Epithelial cell of esophagus (primary cell): Measurements from ENCODE around the gene MYO7B.

Experiments used
- DNase-seq: peaks from one replicate; pipeline ENCODE4 v3.0.0; 2010; ENCODE audit warnings: low read depth
- H3K4me3 ChIP-seq: 2 replicates; pipeline ENCODE4 v1.5.1; 2011; ENCODE audit warnings: mild to moderate bottlenecking, low read length, control low read depth
- TF ChIP-seq, protein P1 (sequence below): IDR thresholded peaks from 2 replicates; pipeline ENCODE4 v1.5.1; 2011; ENCODE audit warnings: low read depth, mild to moderate bottlenecking, low read length, control low read depth, inconsistent platforms; ENCODE audit not compliant: insufficient read depth; ENCODE audit errors: missing control alignments

The MYO7B gene

GRCh38 chr2:127572841-127573240 is 37.4 kb downstream of the MYO7B start:
- H3K4me3 ChIP-seq: no peak overlapping the region
- TF ChIP-seq, protein P1, sequence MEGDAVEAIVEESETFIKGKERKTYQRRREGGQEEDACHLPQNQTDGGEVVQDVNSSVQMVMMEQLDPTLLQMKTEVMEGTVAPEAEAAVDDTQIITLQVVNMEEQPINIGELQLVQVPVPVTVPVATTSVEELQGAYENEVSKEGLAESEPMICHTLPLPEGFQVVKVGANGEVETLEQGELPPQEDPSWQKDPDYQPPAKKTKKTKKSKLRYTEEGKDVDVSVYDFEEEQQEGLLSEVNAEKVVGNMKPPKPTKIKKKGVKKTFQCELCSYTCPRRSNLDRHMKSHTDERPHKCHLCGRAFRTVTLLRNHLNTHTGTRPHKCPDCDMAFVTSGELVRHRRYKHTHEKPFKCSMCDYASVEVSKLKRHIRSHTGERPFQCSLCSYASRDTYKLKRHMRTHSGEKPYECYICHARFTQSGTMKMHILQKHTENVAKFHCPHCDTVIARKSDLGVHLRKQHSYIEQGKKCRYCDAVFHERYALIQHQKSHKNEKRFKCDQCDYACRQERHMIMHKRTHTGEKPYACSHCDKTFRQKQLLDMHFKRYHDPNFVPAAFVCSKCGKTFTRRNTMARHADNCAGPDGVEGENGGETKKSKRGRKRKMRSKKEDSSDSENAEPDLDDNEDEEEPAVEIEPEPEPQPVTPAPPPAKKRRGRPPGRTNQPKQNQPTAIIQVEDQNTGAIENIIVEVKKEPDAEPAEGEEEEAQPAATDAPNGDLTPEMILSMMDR: no peak
- no peak for DNase-seq

DNA sequence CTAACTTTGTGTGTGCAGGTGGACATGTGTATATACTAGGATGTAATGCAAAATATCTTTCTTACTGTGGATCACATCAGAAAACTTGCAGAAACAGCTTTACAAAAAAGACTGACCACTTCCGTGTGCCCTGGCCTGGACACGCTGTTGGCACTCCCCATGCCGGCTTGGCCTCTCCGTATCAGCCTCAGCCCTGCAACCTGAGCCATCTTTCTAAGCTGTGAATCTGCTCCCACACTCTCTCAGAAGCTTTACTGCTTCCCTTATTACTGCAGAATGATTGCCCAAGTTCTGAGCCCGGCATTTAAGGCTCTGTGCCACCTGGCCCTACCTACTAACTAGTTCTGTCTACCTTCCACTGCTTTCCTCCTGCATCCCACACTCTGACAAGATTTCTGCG is 37.8 kb downstream of the MYO7B start:
- no peak overlapping the region for H3K4me3 ChIP-seq
- DNase-seq: no peak
- TF ChIP-seq, protein P1: no peak

DNA sequence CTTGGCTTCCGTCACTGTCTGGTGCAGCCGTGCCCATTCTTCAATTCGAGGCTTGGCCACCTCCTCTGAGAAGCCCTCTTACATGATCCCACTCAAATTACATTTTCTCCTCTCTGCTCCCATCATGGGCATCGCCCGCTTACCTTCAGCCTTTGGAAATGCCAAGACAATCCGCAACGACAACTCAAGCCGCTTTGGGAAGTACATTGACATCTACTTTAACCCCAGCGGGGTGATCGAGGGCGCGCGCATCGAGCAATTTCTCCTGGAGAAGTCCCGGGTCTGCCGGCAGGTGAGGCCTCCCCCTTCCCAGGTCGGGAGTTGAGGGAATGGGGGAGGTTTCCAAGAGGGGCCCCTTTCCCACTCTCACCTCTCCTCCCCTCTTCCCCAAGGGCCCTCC is 38.3 kb downstream of the MYO7B start:
- no peak for DNase-seq
- TF ChIP-seq, protein P1: no peak

GRCh38 chr2:127574656-127575055 is 39.2 kb downstream of the MYO7B start:
- DNase-seq: no peak
- TF ChIP-seq, protein P1: no peak
- no peak overlapping the region for H3K4me3 ChIP-seq

More for the DNA sequence above, 38.3 kb downstream of the MYO7B start:
- no peak overlapping the region for H3K4me3 ChIP-seq

DNA sequence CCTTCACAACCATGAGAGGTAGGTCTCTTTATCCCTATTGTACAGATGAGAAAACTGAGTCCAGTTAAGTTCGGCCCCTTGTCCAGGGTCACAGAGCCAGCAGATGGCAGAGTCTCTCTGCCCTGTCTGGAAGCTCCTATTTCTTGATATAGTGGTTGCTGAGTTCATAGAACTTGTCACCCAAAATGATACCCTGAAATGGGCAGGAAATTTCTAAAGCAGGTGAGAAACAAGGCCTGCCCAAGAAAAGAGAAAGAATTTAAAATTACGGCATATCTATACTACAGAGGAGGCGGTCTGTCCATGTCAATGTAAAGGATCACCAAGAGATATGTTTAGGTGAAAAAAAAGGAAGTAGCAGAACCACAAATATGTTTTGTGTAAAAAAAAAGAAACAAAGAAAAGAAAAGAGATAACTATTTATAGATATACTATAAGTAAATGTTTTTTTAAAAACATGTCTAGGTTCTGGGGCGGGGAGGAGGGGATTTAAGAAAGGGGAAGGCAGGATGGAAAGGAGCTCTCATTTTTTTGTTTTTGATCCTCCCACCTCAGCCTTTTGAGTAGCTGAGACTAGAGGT is 39.8 kb downstream of the MYO7B start:
- DNase-seq: no peak
- TF ChIP-seq, protein P1: no peak
- H3K4me3 ChIP-seq: no peak overlapping the region

DNA sequence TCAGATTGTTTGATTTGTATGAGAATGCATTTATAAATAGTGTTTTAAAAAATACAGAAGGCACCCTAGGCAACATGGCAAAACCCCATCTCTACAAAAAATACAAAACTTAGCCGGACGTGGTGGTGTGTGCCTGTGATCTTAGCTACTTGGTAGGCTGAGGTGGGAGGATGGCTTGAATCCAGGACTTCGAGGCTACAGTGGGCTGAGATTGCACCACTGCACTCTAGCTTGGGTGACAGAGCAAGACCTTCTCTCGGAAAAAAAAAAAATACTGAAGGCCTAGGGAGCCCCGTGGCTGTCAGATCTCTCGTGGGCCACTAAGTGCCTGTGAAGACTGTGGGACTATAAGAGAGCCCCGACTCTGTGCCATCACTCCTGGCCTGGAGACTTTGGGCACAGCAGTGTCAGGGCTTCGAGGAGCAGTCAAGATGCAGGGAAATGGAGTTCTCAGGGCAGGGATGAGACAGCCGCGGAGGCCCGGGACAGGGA is 40.5 kb downstream of the MYO7B start:
- DNase-seq: no peak
- TF ChIP-seq, protein P1: no peak
- no peak overlapping the region for H3K4me3 ChIP-seq
